Measurements from ENCODE around the gene FADD. TPM values are rescaled to one million over a fixed set of nuclear protein-coding genes. Genes with fewer than 3 reads are reported as not detected.

The FADD gene
- total and polyA plus RNA-seq, 7 experiments from 2014 or later: 9.6 to 40.9 (median 27.2) TPM

DNA sequence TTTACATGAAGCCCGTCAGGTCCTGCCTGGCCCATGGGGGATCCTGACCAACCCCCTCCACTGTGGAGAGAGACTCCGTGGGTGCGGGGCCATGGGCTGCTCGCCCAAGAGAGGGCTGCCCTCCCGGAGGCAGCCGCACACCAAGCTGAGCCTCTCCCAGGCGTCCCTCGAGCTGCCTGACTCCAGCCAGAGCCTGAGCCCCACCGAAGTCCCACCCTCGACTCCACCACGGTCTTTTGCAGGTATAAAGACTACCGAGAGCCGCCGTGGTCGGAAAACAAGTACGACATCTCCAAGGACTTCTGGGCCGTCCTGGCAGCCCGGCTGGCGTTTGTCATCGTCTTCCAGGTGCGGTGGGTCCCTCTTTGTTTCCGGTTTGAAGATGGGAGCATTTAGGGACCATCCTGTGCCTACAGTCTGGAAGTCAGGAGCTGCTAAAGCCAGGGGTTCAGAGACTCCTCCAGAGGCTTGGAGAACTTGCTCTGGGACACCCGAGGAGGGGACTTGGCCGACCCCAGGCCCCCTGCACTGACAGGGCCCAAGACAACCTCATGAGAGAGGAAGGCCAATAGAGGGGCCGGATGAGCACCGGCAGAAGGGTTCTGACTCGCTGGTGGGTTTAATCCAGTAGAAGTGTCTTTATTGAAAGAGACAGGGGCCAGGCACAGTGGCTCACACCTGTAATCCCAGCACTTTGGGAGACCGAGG, 17.6 kb upstream of the FADD start:
- intact Hi-C loops (cut with micrococcal nuclease): no loop called here
- ATAC-seq (no peak), DNase-seq (no peak)
- Mint-ChIP-seq H3K27ac (no peak overlapping the region), H3K27me3 (peaks cover 0 to 5% (median 0%) of the 10 kb centered on the region in 5 donors), H3K36me3 (no peaks in the 10 kb centered on the region), H3K9me3 (peaks cover 0 to 1% (median 0%) of the 10 kb centered on the region in 11 donors), H3K4me1 (no peaks in the 10 kb centered on the region), H3K4me3 (no peak overlapping the region)
- H3K27ac ChIP-seq (ENCODE audit: low read depth, low read length): no peak overlapping the region
- H3K4me3 ChIP-seq (ENCODE audit: low read length): no peak overlapping the region
- H3K4me1 ChIP-seq (ENCODE audit: control insufficient read depth in 2 of 2, insufficient read depth in 2 of 2, low read length in 2 of 2): no peaks in the 10 kb centered on the region
- CTCF ChIA-PET: no interaction called here
- POLR2A ChIA-PET: interaction anchor here (0.6 kb wide), 1 partner anchor 19 kb away, joined by 3 read pairs; no protein-coding TSS in a partner anchor
- no peaks in the 10 kb centered on the region for H3K27me3 ChIP-seq (ENCODE audit: control insufficient read depth in 2 of 2, insufficient read depth in 2 of 2, low read length in 2 of 2)
- no peaks in the 10 kb centered on the region for H3K9me3 ChIP-seq (ENCODE audit: control insufficient read depth in 2 of 3, low read length in 3 of 3)
- H3K36me3 ChIP-seq (ENCODE audit: control insufficient read depth in 2 of 3, insufficient read depth in 3 of 3, low read length in 3 of 3): no peaks in the 10 kb centered on the region

DNA sequence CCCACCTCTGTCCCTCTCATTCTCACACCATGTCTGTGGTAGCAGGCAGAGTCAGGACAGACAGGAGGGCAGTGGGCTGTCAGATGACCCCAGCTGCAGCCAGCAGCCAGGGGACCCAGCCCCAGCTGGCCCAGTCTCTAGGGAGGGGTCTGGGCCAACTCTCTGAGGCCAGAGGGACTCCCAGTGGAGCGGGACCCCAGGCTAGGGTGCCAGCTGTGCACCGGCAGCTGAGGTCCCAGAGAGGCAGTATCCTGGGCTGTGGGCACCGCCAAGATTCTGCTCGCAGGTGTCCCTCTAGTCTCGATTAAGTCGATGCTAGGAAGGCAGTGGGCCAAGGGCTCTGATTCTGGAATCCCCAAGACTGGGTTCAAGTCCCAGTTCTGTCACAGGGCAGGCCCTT, 16.7 kb upstream of the FADD start:
- POLR2A ChIA-PET: no interaction called here
- peaks cover 0 to 2% (median 0%) of the 10 kb centered on the region in 7 donors for H3K4me1 Mint-ChIP-seq
- Histone ChIP-seq H3K27ac (ENCODE audit: low read depth, low read length) (no peak overlapping the region), H3K4me3 (ENCODE audit: low read length) (no peak overlapping the region), H3K4me1 (ENCODE audit: control insufficient read depth in 2 of 2, insufficient read depth in 2 of 2, low read length in 2 of 2) (no peaks in the 10 kb centered on the region), H3K9me3 (ENCODE audit: control insufficient read depth in 2 of 3, low read length in 3 of 3) (no peaks in the 10 kb centered on the region), H3K27me3 (ENCODE audit: control insufficient read depth in 2 of 2, insufficient read depth in 2 of 2, low read length in 2 of 2) (no peaks in the 10 kb centered on the region), H3K36me3 (ENCODE audit: control insufficient read depth in 2 of 3, insufficient read depth in 3 of 3, low read length in 3 of 3) (no peaks in the 10 kb centered on the region)
- peaks cover 0 to 6% (median 0%) of the 10 kb centered on the region in 5 donors for H3K27me3 Mint-ChIP-seq
- CTCF ChIA-PET: no interaction called here
- intact Hi-C loops (cut with micrococcal nuclease): no loop called here
- H3K9me3 Mint-ChIP-seq: peaks cover 0 to 1% (median 0%) of the 10 kb centered on the region in 11 donors
- no peak for ATAC-seq
- H3K27ac Mint-ChIP-seq: no peak overlapping the region
- no peak overlapping the region for H3K4me3 Mint-ChIP-seq
- H3K36me3 Mint-ChIP-seq: no peaks in the 10 kb centered on the region
- DNase-seq: no peak

DNA sequence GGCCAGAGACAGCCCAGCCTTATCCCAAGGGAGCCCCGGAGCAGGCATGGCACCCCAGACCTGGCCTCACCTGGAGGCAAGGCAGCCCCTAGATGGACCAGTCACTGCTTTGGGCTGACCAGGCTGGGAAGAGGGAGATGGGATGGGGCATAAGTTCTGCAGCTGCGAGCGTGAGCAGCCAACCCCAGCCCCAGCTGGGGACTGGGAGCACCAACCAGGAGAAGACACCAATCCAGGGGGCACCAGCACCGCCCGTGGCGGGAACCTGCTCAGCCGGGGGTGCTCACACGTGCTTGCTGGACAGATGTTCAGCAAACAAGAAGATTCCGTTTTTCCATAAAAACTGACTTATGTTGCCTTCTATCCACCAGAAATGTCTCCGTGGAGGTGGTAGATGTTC, 16.2 kb upstream of the FADD start:
- CTCF ChIA-PET: no interaction called here

DNA sequence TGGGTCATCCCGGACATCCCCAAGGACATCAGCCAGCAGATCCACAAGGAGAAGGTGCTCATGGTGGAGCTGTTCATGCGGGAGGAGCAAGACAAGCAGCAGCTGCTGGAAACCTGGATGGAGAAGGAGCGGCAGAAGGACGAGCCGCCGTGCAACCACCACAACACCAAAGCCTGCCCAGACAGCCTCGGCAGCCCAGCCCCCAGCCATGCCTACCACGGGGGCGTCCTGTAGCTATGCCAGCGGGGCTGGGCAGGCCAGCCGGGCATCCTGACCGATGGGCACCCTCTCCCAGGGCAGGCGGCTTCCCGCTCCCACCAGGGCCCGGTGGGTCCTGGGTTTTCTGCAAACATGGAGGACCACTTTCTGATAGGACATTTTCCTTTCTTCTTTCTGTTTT, 15.3 kb upstream of the FADD start:
- Histone ChIP-seq H3K27ac (ENCODE audit: low read depth, low read length) (no peak overlapping the region), H3K9me3 (ENCODE audit: control insufficient read depth in 2 of 3, low read length in 3 of 3) (no peaks in the 10 kb centered on the region), H3K36me3 (ENCODE audit: control insufficient read depth in 2 of 3, insufficient read depth in 3 of 3, low read length in 3 of 3) (no peaks in the 10 kb centered on the region), H3K4me3 (ENCODE audit: low read length) (no peak overlapping the region), H3K4me1 (ENCODE audit: control insufficient read depth in 2 of 2, insufficient read depth in 2 of 2, low read length in 2 of 2) (no peaks in the 10 kb centered on the region), H3K27me3 (ENCODE audit: control insufficient read depth in 2 of 2, insufficient read depth in 2 of 2, low read length in 2 of 2) (no peaks in the 10 kb centered on the region)
- ChIA-PET CTCF (no interaction called here), POLR2A (no interaction called here)
- Mint-ChIP-seq H3K9me3 (peaks cover 0 to 1% (median 0%) of the 10 kb centered on the region in 11 donors), H3K36me3 (no peaks in the 10 kb centered on the region), H3K4me3 (no peak overlapping the region), H3K27ac (no peak overlapping the region), H3K4me1 (peaks cover 0 to 3% (median 0%) of the 10 kb centered on the region in 7 donors), H3K27me3 (peaks cover 0 to 14% (median 5%) of the 10 kb centered on the region in 5 donors)
- no peak for ATAC-seq
- no peak for DNase-seq
- intact Hi-C loops (cut with micrococcal nuclease): no loop called here

More for the DNA sequence above, 16.2 kb upstream of the FADD start:
- Histone ChIP-seq H3K36me3 (ENCODE audit: control insufficient read depth in 2 of 3, insufficient read depth in 3 of 3, low read length in 3 of 3) (no peaks in the 10 kb centered on the region), H3K4me3 (ENCODE audit: low read length) (no peak overlapping the region), H3K9me3 (ENCODE audit: control insufficient read depth in 2 of 3, low read length in 3 of 3) (no peaks in the 10 kb centered on the region), H3K4me1 (ENCODE audit: control insufficient read depth in 2 of 2, insufficient read depth in 2 of 2, low read length in 2 of 2) (no peaks in the 10 kb centered on the region), H3K27ac (ENCODE audit: low read depth, low read length) (no peak overlapping the region), H3K27me3 (ENCODE audit: control insufficient read depth in 2 of 2, insufficient read depth in 2 of 2, low read length in 2 of 2) (no peaks in the 10 kb centered on the region)
- DNase-seq (no peak), ATAC-seq (no peak)
- Mint-ChIP-seq H3K9me3 (peaks cover 0 to 1% (median 0%) of the 10 kb centered on the region in 11 donors), H3K27me3 (peaks cover 0 to 10% (median 0%) of the 10 kb centered on the region in 5 donors), H3K4me1 (peaks cover 0 to 3% (median 0%) of the 10 kb centered on the region in 7 donors), H3K36me3 (no peaks in the 10 kb centered on the region), H3K4me3 (no peak overlapping the region), H3K27ac (no peak overlapping the region)
- intact Hi-C loops (cut with micrococcal nuclease): no loop called here
- POLR2A ChIA-PET: no interaction called here

DNA sequence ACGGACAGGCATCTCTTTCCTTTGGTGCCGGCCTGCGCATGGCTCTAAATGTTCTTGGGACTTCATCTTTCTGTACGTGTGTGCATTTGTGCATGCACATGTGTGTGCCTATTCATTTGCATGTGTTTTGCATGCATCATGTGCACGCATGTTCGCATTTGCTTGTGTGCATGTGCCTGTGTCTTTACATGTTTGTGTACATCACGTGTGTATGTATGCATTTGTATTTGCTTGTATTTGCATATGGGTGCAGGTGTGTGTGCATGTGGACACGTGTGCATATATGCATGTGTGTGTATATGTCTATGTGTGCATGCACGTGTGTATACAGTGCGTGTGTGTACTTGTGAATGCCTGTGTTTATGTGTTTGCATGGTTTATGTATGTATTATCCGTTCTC, 13.5 kb upstream of the FADD start:
- Histone ChIP-seq H3K27ac (ENCODE audit: low read depth, low read length) (no peak overlapping the region), H3K4me3 (ENCODE audit: low read length) (no peak overlapping the region), H3K9me3 (ENCODE audit: control insufficient read depth in 2 of 3, low read length in 3 of 3) (no peaks in the 10 kb centered on the region), H3K4me1 (ENCODE audit: control insufficient read depth in 2 of 2, insufficient read depth in 2 of 2, low read length in 2 of 2) (no peaks in the 10 kb centered on the region), H3K36me3 (ENCODE audit: control insufficient read depth in 2 of 3, insufficient read depth in 3 of 3, low read length in 3 of 3) (no peaks in the 10 kb centered on the region), H3K27me3 (ENCODE audit: control insufficient read depth in 2 of 2, insufficient read depth in 2 of 2, low read length in 2 of 2) (no peaks in the 10 kb centered on the region)
- Mint-ChIP-seq H3K9me3 (peaks cover 0 to 1% (median 0%) of the 10 kb centered on the region in 11 donors), H3K4me3 (no peak overlapping the region), H3K36me3 (no peaks in the 10 kb centered on the region), H3K27ac (no peak overlapping the region), H3K27me3 (peaks cover 0 to 14% (median 5%) of the 10 kb centered on the region in 5 donors), H3K4me1 (peaks cover 0 to 3% (median 0%) of the 10 kb centered on the region in 7 donors)
- intact Hi-C loops (cut with micrococcal nuclease): no loop called here
- DNase-seq (no peak), ATAC-seq (no peak)
- ChIA-PET POLR2A (no interaction called here), CTCF (no interaction called here)

DNA sequence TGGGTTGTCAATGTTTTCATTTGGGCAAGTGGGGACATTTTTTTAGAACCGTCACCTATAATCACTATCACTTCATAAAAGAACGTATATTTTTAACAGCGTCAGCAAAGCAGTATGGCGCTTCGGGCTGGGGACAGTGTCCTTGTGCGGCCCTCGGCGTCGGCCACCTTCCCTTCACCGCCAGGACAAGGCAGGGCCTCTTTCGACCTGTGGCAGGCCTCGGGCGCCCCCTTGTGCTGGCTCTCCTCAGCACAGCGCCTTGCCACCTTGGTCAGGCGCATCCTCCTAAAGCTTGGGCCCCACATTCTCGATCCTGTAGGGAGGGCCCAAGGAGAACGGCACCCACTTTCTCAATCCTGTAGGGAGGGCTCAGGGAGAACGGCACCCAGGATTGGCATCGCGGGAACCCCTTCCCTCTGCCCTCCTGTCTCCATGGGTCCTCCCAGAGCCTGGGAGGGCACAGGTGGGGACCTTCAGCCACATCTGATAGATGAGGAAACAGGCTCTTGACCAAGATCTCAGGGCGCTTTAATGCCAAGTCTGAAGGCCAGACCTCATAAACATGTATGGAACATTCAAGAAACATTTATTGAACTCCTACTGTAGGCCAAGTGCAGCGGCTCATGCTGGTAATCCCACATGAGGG, 11.5 kb upstream of the FADD start:
- H3K27ac Mint-ChIP-seq: no peak overlapping the region
- DNase-seq: peak in 6 of 9 donors; percentile 11 to 68 (median 29)
- no peaks in the 10 kb centered on the region for H3K27me3 ChIP-seq (ENCODE audit: control insufficient read depth in 2 of 2, insufficient read depth in 2 of 2, low read length in 2 of 2)
- no peak overlapping the region for H3K4me3 ChIP-seq (ENCODE audit: low read length)
- ChIA-PET CTCF (no interaction called here), POLR2A (no interaction called here)
- ATAC-seq: peak; percentile 62
- H3K4me1 Mint-ChIP-seq: peaks cover 0 to 6% (median 0%) of the 10 kb centered on the region in 7 donors
- H3K36me3 ChIP-seq (ENCODE audit: control insufficient read depth in 2 of 3, insufficient read depth in 3 of 3, low read length in 3 of 3): no peaks in the 10 kb centered on the region
- H3K27ac ChIP-seq (ENCODE audit: low read depth, low read length): no peak overlapping the region
- no peaks in the 10 kb centered on the region for H3K9me3 ChIP-seq (ENCODE audit: control insufficient read depth in 2 of 3, low read length in 3 of 3)
- intact Hi-C loops (cut with micrococcal nuclease): loop anchor here (1.0 kb wide), 3 partner anchors 275 to 505 kb away; no protein-coding TSS in a partner anchor
- no peaks in the 10 kb centered on the region for H3K36me3 Mint-ChIP-seq
- peaks cover 0 to 1% (median 0%) of the 10 kb centered on the region in 11 donors for H3K9me3 Mint-ChIP-seq
- no peak overlapping the region for H3K4me3 Mint-ChIP-seq
- peaks cover 0 to 12% (median 8%) of the 10 kb centered on the region in 5 donors for H3K27me3 Mint-ChIP-seq
- no peaks in the 10 kb centered on the region for H3K4me1 ChIP-seq (ENCODE audit: control insufficient read depth in 2 of 2, insufficient read depth in 2 of 2, low read length in 2 of 2)

Data from naive thymus-derived CD4-positive, alpha-beta T cell (primary cell).